ACHN (cell line): ENCODE results near the gene SPRY2.
"Not testable (repeated sequence)": the region's sequence is repeated elsewhere in the genome, so short reads cannot be mapped to it uniquely, and the experiment has no call there.

Experiments
- DNase-seq: peaks from one replicate; pipeline ENCODE4 v3.0.0-alpha.2; 2015
- in situ Hi-C: cut with HindIII; loops from 2 replicates; pipeline ENCODE4 v1.10.0; 2017; ENCODE audit warnings: low sequenced_read_pairs, low pct_ligation_motif_present, low pct_unique_long_range_greater_than_20kb

The SPRY2 gene

DNA sequence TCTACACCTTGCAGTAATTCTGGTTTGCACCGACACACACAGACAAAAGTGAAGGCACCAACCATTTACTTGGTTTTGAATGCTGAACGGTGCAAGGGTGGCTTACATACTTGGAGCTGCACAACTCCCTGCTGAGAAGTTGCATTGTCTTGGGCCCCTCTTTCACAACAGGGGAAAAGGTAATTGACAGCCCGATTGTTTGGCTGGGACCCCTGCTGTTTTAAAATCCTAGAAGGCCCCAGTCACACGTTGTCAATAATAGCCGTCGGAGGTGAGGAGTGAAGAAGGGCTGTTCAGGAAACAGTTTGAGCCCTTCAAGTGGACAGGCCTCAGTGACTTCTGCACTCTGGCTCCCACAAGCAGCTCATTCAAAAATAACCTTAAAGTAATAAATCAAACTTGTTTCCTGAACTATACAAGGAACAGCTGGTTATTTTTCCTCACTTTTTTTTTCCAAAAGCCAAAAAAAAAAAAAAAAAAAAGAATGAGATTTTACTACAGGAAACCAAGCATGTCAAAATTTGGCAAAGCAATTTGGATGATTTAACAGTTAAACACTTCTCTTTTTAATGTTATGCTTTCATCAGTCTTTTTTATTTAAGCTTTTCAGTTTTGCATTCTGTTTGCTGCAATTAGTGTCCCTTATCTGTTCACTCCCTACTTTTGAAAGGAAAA lies 19.0 kb upstream of the SPRY2 start:
- no peak for DNase-seq
- in situ Hi-C loops: no loop called here

DNA sequence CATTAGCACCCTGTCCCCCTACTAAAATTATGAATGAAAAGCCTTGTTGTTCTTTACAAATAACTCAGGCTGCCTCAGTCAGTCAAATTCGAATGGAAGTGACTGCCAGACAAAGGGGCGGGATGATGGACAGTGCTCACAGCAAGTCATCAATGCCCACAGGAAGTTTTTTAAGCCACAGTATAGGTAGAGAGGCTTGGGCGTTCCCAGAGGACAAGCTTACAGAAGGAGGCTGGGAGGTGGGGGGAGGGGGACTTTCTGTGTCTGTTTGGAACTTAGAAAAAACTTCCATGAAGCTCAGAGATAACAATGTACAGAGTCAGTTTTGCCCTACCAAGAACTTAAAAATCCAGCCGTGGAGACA lies 18.5 kb upstream of the SPRY2 start:
- in situ Hi-C loops: no loop called here
- DNase-seq: no peak

GRCh38 chr13:80355496-80356094 lies 14.7 kb upstream of the SPRY2 start:
- DNase-seq, in situ Hi-C loops: not testable (repeated sequence)

DNA sequence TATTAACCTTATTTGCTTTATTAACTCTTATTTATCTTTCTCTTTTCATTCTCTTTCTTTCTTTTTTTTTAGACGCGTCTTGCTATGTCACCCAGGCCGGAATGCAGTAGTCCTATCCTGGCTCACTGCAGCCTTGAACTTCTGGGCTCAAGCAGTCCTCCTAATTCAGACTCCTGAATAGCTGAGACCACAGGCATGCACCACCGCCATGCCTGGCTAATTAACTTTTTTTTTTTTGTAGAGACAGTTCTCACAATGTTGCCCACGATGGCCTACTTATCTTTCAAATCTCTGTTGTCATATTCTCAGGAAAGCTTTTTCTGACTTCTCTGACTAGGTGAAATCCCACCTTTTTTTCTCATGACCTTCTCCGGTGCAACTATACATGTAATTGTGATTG lies 7.8 kb upstream of the SPRY2 start:
- no peak for DNase-seq
- in situ Hi-C loops: no loop called here

GRCh38 chr13:80348314-80348713 lies 7.4 kb upstream of the SPRY2 start:
- no peak for DNase-seq
- in situ Hi-C loops: no loop called here

GRCh38 chr13:80345771-80346510 lies 5.0 kb upstream of the SPRY2 start:
- DNase-seq: no peak
- in situ Hi-C loops: no loop called here

DNA sequence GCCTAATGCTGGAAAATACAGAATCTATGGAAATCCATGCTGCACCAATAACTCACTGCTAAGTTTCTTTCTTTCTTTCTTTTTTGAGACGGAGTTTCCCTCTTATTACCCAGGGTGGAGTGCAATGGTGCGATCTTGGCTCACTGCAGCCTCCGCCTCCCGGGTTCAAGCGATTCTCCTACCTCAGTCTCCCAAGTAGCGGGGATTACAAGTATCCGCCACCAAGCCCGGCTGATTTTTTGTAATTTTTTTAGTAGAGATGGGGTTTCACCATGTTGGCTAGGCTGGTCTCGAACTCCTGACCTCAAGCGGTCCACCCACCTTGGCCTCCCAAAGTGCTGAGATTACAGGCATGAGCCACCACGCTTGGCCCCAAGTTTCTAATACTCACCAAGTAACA lies 3.1 kb upstream of the SPRY2 start:
- in situ Hi-C loops, DNase-seq: not testable (repeated sequence)

- in situ Hi-C loops: no loop called here
- DNase-seq: peak; percentile 73
Observed at GRCh38 chr13:80342471-80343371, 1.8 kb upstream of the SPRY2 start.

GRCh38 chr13:80341756-80342370 lies 937 bp upstream of the SPRY2 start:
- peak; percentile 60 for DNase-seq
- in situ Hi-C loops: no loop called here

GRCh38 chr13:80340651-80341100 lies 250 bp downstream of the SPRY2 start:
- DNase-seq: peak; percentile 54

GRCh38 chr13:80339912-80340650 lies 845 bp downstream of the SPRY2 start:
- in situ Hi-C loops: no loop called here
- DNase-seq: peak; percentile 41

More at GRCh38 chr13:80340651-80341100, 250 bp downstream of the SPRY2 start:
- in situ Hi-C loops: no loop called here

GRCh38 chr13:80339563-80339911 lies 1.4 kb downstream of the SPRY2 start:
- peak; percentile 14 for DNase-seq
- in situ Hi-C loops: no loop called here

DNA sequence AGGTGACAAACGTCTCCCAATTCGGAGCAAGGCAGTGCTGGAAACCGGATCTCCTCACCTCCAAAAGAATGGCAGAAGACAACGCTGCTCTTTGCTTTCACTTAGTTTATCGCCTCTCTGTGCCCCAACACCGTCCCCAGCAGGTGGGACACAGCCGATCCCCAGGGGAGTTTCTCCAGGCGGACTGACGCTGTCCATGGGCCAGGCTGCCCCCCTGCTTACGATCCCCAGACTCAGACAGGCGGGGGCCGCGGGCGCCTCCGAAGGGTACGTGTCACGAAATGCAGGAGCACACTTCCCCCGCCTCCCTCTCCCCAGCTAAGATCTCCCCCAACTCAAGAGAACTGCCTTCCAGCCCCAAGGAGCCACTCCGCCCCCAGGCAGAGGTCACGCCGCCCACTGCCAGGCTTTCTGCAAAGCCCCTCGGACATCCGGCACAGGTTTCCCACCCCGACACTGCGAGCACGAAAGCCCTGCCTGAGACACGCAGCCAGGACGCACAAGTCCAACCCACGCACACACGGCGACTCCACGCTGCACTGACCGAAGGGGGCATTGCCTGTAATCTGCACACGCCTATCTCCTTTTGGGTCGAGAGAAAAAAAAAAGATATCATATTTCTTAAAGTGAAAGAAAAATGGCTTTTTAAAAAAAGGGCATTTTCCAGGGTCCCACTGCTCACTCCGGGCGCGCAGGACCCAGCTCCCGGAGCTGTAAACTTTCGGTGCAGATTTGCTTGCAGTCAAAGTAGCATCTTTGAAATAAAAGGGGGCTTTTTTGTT lies 2.0 kb downstream of the SPRY2 start:
- in situ Hi-C loops: no loop called here
- DNase-seq: peak; percentile 66

DNA sequence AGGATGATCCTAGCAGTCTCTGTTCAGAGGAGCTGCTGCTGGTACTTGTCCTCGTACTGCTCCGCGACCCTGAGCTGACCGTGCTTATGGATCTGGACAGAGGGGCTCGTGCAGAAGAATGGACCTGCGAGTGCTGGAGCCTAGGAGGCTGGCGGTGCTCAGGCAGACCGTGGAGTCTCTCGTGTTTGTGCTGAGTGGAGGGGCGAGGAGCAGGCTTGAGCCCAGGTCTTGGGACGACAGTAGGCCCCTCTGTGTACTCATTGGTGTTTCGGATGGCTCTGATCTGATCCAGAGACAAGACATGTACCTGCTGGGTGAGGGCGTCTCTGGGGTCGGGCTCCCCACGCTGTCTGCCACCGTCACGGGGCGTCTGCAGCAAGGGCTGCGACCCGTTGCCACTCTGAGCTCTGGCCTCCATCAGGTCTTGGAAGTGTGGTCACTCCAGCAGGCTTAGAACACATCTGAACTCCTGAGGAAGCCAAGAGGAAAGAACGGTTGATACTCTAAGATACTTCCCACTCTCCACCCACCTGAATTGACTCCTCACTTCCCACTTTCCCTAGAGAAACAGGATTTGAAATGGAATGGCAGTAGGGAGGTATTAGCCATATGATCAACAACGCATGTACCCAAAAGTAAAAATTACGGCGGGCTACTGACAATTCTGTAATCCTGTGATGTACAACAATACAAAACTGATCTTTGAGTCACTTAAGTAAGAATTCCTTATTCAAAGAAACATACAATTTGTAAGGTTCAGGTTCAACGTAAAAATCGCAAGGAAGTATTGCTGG lies 3.4 kb downstream of the SPRY2 start:
- in situ Hi-C loops: no loop called here
- no peak for DNase-seq

- in situ Hi-C loops: no loop called here
- no peak for DNase-seq
Observed at GRCh38 chr13:80336776-80337287, 4.1 kb downstream of the SPRY2 start.

GRCh38 chr13:80336370-80336769 lies 4.6 kb downstream of the SPRY2 start:
- no peak for DNase-seq
- in situ Hi-C loops: no loop called here
